Ishikawa (cell line): ENCODE results near the gene VAV3.

Source experiments
- CEBPB ChIP-seq: IDR thresholded peaks from 2 replicates; pipeline ENCODE4 v1.6.1; 2012
- CREB1 ChIP-seq: IDR thresholded peaks from 2 replicates; pipeline ENCODE4 v1.6.1; 2012; ENCODE audit warnings: low read depth
- EP300 ChIP-seq: IDR thresholded peaks from 2 replicates; pipeline ENCODE4 v1.6.1; 2012; ENCODE audit warnings: borderline replicate concordance
- FOXM1 ChIP-seq: IDR thresholded peaks from 2 replicates; pipeline ENCODE4 v1.6.1; 2012; ENCODE audit warnings: low read depth, borderline replicate concordance
- NFIC ChIP-seq: IDR thresholded peaks from 2 replicates; pipeline ENCODE4 v1.6.1; 2012
- RAD21 ChIP-seq: IDR thresholded peaks from 2 replicates; pipeline ENCODE4 v1.6.1; 2012; ENCODE audit warnings: low read depth
- REST ChIP-seq: IDR thresholded peaks from 2 replicates; pipeline ENCODE4 v1.6.1; 2012; ENCODE audit warnings: low read depth, mild to moderate bottlenecking
- TAF1 ChIP-seq: IDR thresholded peaks from 2 replicates; pipeline ENCODE4 v1.6.1; 2012; ENCODE audit warnings: low read depth, mild to moderate bottlenecking
- YY1 ChIP-seq: IDR thresholded peaks from 2 replicates; pipeline ENCODE4 v1.6.1; 2012; ENCODE audit warnings: low read depth

DNA sequence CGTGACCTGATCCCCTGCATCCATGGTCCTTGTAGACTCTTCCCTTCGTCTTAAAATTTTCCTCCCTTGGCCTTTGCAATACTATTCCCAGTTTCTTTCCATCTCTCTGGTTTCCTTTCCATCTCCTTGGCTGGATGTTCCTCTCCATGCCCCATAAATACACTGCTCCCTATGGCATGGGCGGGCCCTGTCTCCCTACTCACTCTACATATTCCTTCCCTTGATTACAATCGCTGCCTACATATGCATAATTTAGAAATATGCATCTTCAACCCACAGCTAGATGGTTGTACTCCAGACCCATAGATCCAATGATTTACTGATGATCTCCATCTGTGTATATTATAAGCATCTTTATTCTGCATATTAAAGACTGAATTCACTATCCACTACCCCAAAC is 419.1 kb downstream of the VAV3 start:
- TF ChIP-seq RAD21 (no peak), NFIC (no peak), CEBPB (no peak), REST (no peak), TAF1 (no peak), CREB1 (no peak), EP300 (no peak), YY1 (no peak), FOXM1 (no peak)
